ENCODE data around the gene NACC1. TPM values are rescaled to one million over a fixed set of nuclear protein-coding genes. Genes with fewer than 3 reads are reported as not detected.

Gene NACC1
- total RNA-seq, 4 donors from 2014 or later: 23.8 to 55.2 (median 26.2) TPM

DNA sequence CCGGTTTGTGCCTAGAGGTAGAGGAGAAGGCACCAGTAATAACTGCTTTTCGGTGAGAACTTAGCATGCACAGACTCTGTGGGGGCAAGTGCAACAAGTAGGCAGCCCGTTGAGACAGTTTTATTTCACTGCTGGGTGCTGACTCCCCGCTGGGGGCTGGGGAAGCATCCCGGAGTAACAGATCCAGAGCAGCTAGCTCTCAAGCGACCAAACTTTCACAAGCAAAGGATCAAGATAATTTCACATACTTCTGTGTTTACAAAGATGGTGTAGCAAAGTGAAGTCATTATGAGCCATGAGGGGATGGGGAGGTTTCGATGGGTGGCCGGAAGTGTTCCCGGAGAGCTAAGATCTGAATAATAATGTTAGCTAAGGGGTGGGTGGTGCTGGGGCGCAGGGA is 2.8 kb downstream of the NACC1 start:
- Histone ChIP-seq H3K4me3 (no peak overlapping the region), H3K27me3 (no peaks in the 10 kb centered on the region), H3K27ac (no peak overlapping the region), H3K36me3 (peaks cover 0 to 15% of the 10 kb centered on the region in 2 donors), H3K9me3 (no peaks in the 10 kb centered on the region), H3K4me1 (peaks cover 3 to 46% (median 25%) of the 10 kb centered on the region in 3 donors)
- WGBS, 2 donors (ENCODE audit: low coverage in 1 of 2): 47 to 76% methylated on average over 4 to 7 of the region's 10 CpGs
- no peak for ATAC-seq
- TF ChIP-seq, protein P1, sequence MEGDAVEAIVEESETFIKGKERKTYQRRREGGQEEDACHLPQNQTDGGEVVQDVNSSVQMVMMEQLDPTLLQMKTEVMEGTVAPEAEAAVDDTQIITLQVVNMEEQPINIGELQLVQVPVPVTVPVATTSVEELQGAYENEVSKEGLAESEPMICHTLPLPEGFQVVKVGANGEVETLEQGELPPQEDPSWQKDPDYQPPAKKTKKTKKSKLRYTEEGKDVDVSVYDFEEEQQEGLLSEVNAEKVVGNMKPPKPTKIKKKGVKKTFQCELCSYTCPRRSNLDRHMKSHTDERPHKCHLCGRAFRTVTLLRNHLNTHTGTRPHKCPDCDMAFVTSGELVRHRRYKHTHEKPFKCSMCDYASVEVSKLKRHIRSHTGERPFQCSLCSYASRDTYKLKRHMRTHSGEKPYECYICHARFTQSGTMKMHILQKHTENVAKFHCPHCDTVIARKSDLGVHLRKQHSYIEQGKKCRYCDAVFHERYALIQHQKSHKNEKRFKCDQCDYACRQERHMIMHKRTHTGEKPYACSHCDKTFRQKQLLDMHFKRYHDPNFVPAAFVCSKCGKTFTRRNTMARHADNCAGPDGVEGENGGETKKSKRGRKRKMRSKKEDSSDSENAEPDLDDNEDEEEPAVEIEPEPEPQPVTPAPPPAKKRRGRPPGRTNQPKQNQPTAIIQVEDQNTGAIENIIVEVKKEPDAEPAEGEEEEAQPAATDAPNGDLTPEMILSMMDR (IDR thresholded peaks at IDR 0.05): no peak
- no peak for TF ChIP-seq POLR2AphosphoS5 (IDR thresholded peaks at IDR 0.05)
- TF ChIP-seq POLR2A (IDR thresholded peaks at IDR 0.05): no peak
- TF ChIP-seq EP300 (IDR thresholded peaks at IDR 0.05): no peak

DNA sequence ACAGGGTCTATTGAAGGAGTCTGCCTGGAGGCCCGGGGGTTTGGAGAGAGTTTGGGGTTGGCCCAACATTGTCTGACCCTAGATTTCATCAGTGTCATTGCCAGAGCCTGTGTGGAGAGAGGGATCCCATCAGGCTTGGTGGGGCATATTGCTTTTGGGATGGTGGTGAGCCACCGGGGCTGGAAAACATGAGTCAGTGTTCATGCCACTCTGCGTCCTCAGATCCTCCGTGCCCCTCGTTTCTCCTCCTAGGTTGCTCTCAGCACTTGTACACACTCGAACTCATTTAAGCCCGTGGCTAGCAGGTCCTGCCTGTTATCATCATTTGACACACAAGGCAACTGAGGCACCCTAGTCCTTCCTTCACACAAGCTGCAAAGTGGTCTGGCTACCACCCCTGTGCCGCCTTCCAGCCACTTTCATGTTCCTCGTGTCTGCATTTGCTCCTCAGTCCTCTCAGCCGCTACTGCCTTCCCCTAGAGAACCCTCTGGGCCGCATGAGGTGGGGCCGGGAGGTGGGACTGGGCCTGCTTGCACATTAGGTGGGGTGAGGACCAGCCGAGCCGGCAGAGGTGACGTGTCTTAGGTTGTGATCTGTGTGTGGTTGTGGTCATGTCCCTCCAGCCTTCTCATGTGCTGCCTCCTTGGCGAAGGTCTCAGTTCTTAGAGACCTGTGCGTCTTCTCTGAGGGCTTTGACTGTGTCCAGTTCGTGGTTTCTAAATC is 3.6 kb downstream of the NACC1 start:
- no peak overlapping the region for H3K4me3 ChIP-seq
- peaks cover 3 to 41% (median 22%) of the 10 kb centered on the region in 3 donors for H3K4me1 ChIP-seq
- no peak overlapping the region for H3K27ac ChIP-seq
- no peak for ATAC-seq
- H3K36me3 ChIP-seq: peaks cover 0 to 22% of the 10 kb centered on the region in 2 donors
- H3K27me3 ChIP-seq: no peaks in the 10 kb centered on the region
- WGBS, 2 donors (ENCODE audit: low coverage in 1 of 2): 53 to 76% methylated on average over 3 to 5 of the region's 18 CpGs
- TF ChIP-seq EP300 (IDR thresholded peaks at IDR 0.05) (no peak), POLR2A (IDR thresholded peaks at IDR 0.05) (no peak), POLR2AphosphoS5 (IDR thresholded peaks at IDR 0.05) (no peak)
- TF ChIP-seq, protein P1 (IDR thresholded peaks at IDR 0.05): no peak
- no peaks in the 10 kb centered on the region for H3K9me3 ChIP-seq

DNA sequence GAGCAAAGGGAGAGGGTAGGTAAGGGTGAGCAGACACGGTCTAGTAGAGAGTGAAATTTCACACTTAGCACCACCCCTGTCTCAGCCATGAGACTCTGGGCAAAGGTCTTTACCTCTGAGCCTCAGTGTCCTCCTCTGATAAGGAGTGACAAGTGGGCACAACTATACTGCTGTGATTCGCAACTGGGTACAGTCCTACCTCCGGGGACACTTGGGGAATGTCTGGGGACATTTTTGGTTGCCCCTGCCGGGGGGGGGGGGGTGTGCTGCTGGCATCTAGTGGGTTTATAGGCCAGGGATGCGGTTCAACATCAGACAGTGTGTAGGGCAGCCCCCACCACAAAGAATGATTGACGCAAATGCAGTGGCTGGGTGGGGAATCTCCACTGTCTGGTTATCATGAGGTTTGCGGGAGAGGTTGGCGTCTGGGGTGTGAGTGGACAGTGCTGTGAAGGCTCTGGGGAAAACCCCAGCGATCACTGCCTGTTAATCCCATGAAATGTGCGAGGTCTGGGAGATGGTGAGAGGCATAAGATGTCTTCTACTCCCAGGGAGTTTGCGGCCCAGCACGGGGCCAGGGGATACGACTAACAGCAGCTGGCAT is 4.3 kb downstream of the NACC1 start:
- 79 to 84% methylated on average over 8 of the region's 13 CpGs for WGBS, 2 donors (ENCODE audit: low coverage in 1 of 2)

DNA sequence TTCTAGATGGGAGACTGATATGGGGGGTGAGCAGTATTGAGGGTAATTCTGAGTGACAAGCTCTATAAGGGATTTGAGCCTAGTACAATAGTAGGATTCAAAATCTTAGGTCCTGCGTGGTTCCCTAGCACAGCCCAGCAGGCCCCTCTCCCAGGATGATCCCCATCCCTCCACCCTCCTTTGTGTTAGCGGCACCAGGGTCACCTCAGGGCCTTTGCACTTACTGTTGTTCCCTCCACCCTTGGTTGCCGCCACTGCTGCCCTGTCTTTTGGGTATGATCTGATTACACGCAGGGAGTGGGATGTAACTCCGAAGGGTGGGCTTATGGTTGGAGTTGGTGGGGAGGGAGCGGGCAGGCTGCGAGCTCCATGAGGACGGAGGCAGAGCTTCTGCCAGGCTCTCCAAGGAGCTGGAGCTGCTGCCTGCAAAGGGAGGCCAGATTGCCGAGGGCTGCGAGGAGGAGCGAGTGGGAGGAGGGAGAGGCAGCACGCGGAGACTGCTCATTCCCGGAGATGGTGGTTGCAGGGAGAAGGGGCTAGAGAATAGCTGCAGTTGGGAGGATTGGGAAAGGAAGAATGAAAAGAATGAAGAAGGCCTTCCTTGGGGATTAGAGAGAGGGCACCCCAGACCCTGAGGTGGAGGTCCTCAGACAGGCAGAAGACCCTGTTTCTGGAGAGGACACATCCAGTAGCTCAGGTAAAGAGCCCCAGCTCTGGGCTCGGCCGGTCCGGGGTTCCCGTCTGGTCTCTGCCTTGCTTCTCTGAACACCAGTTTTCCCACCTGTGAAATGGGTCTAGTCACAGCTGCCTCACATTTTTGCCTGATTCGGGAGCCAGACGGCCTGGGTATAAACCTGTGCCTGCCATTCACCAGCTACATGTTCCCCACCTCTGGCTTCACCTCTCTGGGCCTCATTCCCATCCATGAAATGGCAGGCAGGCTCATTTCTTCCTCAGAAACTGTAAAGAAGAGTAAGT is 5.2 kb downstream of the NACC1 start:
- peaks cover 3 to 31% (median 18%) of the 10 kb centered on the region in 3 donors for H3K4me1 ChIP-seq
- TF ChIP-seq EP300 (IDR thresholded peaks at IDR 0.05): no peak
- no peak for TF ChIP-seq POLR2A (IDR thresholded peaks at IDR 0.05)
- TF ChIP-seq POLR2AphosphoS5 (IDR thresholded peaks at IDR 0.05): no peak
- TF ChIP-seq, protein P1 (IDR thresholded peaks at IDR 0.05): no peak
- no peaks in the 10 kb centered on the region for H3K9me3 ChIP-seq
- H3K4me3 ChIP-seq: no peak overlapping the region
- H3K36me3 ChIP-seq: peaks cover 0 to 24% of the 10 kb centered on the region in 2 donors
- WGBS, 2 donors (ENCODE audit: low coverage in 1 of 2): 91 to 93% methylated on average over 6 to 9 of the region's 20 CpGs
- no peak for ATAC-seq
- no peak overlapping the region for H3K27ac ChIP-seq
- no peaks in the 10 kb centered on the region for H3K27me3 ChIP-seq

More for the DNA sequence above, 4.3 kb downstream of the NACC1 start:
- H3K27ac ChIP-seq: no peak overlapping the region
- peaks cover 3 to 35% (median 19%) of the 10 kb centered on the region in 3 donors for H3K4me1 ChIP-seq
- no peaks in the 10 kb centered on the region for H3K9me3 ChIP-seq
- peaks cover 0 to 24% of the 10 kb centered on the region in 2 donors for H3K36me3 ChIP-seq
- no peaks in the 10 kb centered on the region for H3K27me3 ChIP-seq
- no peak for ATAC-seq
- no peak overlapping the region for H3K4me3 ChIP-seq
- no peak for TF ChIP-seq POLR2AphosphoS5 (IDR thresholded peaks at IDR 0.05)
- TF ChIP-seq, protein P1 (IDR thresholded peaks at IDR 0.05): no peak
- TF ChIP-seq EP300 (IDR thresholded peaks at IDR 0.05): no peak
- no peak for TF ChIP-seq POLR2A (IDR thresholded peaks at IDR 0.05)
